NCI-H2227 (cell line): Measurements from ENCODE around the gene TMEM39B.
A peak's percentile ranks its signal among the peaks of the same experiment; 100 is the strongest.
"Not testable (repeated sequence)": the region's sequence is repeated elsewhere in the genome, so short reads cannot be mapped to it uniquely, and the experiment has no call there.

ENCODE experiments used
- DNase-seq: peaks from one replicate; lab custom pipeline; 2025; ENCODE audit not compliant: unreplicated experiment; lab: John Stamatoyannopoulos, UW

TMEM39B gene

DNA sequence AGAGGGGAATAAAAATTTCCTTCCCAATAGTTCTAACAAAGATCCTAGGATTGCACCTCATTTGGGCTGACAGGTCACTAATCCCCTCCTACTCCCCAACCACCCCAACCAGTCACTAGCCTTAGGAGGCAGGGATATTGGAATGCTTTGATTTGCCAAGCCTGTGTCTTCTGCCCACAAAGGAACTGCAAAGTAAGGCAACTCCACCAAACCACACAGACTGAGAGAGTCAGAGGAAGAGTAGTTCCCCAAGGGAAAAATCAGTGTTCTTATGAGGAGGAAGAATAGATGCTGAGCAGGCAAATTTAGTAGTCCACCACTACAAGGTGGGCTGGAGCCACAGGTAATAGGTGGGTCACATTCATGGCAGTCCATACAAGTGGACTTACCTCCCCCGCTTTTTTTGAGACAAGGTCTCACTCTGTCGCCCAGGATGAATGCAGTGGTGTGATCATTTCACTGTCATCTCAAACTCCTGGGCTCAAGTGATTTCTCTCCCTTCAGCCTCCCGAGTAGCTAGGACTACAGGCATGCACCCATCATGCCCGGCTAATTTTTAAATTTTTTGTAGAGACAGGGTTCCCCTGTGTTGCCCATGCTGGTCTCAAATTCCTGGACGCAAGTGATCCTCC is 3.7 kb upstream of the TMEM39B start:
- no peak for DNase-seq

GRCh38 chr1:32071758-32072621 is 749 bp upstream of the TMEM39B start:
- DNase-seq: no peak

DNA sequence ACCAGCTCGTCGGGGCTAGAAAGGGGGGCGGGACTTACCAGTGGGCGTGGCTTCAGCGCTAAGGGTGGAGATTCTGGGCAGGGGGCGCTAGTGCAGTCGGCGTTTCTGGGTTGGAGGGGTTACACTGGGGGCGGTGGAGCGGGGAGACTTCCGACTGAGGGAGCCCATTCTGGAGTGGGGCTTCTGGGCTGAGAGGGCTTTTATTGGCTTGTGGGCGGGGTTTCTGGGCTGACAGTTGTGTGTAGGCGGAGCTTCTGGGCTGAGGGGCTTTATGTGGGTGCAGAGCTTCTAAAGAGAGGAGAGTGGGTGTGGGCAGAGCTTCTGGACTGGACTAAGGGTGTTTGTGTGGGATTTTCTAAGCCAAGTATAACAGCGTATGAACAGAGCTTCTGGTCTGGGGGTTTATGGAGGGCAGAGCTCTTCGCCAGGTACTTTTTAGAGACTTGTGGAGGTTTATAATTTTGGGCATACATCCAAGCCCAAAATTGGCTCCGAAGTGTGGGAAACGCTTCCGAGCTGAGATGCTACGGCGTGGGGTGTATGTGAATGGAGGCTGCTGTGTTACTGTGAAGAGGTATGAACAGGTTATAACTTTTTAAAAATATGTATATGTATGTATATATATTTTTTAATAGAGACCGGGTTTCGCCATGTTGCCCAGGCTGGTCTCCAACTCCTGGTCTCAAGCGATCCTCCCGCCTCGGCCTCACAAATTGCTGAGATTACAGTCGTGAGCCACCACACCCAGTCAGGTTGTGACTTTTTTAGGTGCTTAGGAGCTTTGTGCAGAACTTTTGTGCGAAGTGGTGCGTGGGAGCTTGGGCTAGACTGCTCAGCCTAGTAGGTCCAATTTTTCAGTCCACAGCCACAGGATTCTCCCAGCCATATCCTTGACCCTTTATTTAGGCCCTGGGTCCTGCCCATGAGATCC is 825 bp downstream of the TMEM39B start:
- peak; percentile 96 for DNase-seq

DNA sequence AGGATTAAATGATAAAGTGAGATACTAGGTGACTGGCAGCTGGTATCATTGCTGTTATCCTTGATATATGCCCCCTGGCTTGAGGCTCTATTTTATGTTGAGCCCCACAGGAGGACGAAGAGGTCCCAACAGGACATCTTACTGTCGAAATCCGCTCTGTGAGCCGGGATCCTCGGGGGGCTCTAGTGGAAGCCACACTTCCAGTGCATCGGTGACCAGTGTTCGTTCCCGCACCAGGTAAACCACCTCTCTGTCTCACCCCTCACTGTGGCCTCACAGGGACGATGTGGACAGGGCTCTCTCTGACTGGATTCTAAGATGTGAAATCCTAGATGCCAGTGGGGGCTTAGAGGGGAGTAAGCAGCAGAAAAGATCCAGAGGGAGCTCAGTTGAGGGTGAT is 2.1 kb downstream of the TMEM39B start:
- DNase-seq: no peak

GRCh38 chr1:32077451-32077850 is 4.7 kb downstream of the TMEM39B start:
- DNase-seq: no peak

DNA sequence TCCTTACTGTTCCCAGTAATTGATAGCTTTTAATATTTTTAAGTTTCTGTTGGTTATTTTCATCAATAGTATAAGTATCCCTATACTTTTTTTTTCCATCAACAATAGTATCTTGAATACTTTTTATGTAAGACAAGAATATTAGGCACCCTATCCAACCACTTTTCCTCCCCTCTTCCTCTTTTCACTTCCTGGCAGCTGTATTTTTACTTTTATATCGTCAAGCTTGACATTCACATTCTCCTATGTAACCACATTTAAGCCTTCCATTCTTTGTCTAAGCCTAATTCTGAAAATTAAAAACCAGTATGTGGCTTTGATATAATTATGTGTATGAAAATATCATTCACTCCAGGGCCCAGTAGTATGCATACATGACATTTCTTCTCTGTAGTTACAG is 9.3 kb downstream of the TMEM39B start:
- no peak for DNase-seq

GRCh38 chr1:32086381-32086780 is 13.6 kb downstream of the TMEM39B start:
- DNase-seq: not testable (repeated sequence)

DNA sequence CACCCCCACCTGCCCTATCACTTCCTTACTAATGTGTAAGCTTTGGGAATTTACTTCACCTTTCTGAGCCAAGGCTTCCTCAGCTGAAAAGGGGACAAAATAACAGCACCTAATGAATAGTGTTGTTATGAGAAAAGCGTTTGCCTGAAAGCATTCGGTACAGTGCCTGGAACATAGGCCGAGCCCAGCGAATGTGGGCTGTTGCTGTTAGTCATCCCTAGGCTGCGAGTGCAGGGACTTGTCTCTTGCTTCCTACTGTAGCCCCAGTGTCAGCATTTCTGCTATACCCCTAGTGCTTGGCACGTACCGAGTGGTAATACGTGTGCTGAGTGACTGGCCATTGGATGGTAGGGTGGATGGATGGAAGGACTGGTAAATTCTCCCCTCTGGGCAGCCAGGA is 18.4 kb downstream of the TMEM39B start:
- no peak for DNase-seq

DNA sequence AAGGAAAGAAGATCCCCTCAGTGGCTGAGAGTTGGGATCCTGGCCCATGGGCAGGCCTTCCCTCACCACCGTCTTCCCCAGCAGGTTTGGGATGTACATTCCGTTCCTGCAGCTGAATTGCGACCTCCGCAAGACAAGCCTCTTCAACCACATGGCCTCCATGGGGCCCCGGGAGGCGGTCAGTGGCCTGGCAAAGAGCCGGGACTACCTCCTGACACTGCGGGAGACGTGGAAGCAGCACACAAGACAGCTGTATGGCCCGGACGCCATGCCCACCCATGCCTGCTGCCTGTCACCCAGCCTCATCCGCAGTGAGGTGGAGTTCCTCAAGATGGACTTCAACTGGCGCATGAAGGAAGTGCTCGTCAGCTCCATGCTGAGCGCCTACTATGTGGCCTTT is 18.9 kb downstream of the TMEM39B start:
- DNase-seq: no peak

DNA sequence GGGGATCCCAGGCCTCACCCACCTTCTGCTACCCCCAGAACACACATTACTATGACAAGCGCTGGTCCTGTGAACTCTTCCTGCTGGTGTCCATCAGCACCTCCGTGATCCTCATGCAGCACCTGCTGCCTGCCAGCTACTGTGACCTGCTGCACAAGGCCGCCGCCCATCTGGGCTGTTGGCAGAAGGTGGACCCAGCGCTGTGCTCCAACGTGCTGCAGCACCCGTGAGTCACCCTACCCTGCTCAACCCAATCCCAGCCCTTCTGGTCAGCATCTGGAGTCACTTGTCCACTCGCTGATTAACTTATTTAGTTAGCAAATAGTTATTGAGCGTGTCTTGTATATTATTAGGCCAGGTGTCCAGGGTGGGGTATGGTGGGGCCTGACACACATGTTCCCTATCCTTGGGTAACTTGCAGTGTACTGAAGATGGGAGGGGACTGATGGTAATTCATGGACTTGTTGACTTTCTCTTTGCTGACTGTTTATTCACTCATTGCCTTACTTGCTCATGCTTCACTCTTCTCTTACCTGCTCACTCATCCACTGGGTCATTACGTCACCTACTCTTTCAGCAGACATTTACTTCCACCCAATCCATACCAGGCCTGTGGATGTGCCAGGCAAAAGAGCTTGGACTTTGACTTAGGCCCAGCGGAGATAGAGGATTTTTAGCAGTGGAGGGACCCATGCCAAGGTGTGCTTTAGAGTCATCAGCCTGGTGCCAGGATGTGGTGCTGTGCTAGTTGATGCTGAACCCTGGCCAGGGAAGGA is 22.2 kb downstream of the TMEM39B start:
- DNase-seq: no peak

- DNase-seq: no peak
Measured at GRCh38 chr1:32099426-32099825, 26.7 kb downstream of the TMEM39B start.

- no peak for DNase-seq
Measured at GRCh38 chr1:32100359-32100758, 27.6 kb downstream of the TMEM39B start.

DNA sequence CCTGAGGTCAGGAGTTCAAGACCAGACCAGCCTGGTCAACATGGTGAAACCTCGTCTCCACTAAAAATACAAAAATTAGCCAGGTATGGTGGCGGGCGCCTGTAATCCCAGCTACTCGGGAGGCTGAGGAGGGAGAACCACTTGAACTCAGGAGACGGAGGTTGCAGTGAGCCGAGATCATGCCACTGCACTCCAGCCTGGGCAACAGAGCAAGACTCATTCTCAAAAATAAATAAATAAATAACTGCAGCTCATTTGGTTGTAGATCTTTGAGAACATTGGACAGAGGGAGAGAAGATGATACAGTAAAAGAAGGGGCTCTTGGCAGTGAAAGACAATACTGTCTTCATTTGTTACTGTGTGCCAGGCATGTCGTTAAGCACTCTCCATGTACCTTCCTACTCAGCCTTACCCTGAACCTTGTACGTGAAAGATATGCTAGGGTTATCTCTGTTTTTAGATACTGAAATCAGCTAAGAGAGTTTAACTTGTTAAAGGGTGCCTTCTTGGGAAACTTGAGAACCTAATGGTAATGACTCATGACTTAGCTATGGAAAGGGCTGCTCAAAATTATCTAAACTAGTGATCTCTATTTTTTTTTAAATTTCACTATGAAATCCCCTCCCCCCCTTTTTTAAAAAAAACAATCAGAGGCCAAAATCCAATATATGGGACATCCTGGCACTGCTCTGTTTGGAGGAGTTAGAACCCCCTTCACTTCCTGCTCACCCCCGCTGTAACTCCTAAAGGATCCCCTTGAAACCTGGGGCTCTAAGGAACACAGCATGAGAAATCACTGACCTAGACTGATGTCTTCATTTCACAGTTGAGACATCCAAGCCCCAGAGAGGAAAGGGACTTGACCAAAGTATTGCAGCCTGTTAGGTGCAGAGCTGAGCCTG is 28.3 kb downstream of the TMEM39B start:
- DNase-seq: no peak

DNA sequence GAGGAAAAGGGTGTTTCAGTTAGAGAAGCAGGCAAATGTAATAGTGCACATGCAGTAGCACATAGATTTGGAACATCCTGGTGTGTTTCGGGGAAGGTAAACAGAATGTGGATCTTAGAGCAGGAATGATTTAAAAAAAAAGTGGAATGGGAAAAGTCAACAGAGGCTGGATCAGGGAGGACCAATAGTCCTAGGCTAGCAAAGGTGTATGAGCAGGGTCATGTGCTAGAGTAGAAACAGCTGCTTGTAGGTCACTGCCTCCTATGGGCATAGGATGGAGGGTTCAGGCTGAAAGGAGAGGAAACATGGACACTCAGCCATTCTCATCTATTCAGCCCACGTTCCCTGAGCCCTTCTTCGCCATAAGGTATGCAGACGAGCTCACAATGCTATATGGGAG is 31.4 kb downstream of the TMEM39B start:
- DNase-seq: no peak

DNA sequence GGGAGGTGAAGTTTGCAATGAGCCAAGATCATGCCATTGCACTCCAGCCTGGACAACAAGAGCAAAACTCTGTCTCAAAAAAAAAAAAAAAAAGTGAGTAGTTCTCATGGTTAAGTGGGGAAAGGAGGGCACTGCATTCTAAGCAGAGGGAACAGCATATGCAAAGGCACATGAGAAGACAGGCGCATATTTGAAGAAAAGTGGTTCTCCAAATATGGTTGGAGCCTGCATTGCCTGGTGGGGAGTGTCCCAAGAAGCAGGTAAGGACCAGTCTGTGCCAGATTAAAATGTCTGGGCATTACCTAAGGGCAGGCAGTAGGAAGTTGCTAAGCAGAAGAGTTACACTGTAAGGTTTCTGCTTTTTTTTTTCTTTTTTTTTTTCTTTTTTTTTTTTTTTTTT is 32.6 kb downstream of the TMEM39B start:
- no peak for DNase-seq

- DNase-seq: no peak
Measured at GRCh38 chr1:32106663-32107275, 34.0 kb downstream of the TMEM39B start.

DNA sequence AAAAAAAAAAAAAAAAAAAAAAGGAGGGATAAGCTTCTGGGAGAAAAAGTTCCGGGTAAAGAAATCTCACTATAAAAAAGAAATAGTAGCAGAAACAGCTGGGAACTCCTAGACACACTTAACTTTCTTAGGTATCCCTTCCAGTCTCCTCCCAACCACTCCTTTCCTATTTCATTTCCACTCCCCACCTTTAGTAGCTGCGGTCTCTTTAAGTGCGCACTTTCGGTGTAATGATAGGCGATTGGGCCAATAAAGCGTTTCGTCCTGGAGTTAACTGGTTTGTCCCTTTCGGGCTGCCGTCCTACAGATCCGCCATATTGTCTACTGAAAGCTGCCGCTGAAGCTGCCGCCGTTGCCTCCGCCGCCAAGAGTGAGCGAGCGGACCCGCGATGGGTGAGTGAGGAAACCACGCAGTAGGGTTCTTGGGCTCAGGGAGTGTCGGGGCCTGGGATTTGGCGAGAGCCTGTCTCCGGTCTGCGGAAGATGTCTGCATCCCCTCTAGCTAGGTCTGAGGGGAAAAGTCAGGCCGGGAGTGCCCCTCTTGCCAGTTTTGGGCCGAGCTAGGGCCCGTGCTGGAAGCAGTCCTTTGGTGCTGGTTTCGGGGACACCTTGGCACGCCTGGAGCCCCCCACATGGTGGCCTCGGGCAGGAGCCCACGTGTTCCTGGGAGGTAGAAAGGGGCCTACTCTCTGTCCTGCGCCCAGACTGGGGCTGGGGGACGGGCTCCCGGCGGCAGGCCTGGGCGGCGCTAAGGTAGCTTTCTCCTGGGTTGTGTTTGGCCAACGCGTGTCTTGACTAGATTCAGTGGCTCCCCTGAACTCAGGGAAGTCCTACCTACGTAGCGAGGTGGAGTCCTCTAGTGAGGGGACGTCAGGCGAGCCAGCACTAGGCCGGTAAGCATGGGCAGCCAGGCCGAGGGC is 35.3 kb downstream of the TMEM39B start, which contains the start of gene KPNA6:
KPNA6 (plus strand) TSS at position 315 of the 920 bp plus-strand sequence; CDS start at position 390, 75 bp downstream.
- DNase-seq: peak; percentile 95

DNA sequence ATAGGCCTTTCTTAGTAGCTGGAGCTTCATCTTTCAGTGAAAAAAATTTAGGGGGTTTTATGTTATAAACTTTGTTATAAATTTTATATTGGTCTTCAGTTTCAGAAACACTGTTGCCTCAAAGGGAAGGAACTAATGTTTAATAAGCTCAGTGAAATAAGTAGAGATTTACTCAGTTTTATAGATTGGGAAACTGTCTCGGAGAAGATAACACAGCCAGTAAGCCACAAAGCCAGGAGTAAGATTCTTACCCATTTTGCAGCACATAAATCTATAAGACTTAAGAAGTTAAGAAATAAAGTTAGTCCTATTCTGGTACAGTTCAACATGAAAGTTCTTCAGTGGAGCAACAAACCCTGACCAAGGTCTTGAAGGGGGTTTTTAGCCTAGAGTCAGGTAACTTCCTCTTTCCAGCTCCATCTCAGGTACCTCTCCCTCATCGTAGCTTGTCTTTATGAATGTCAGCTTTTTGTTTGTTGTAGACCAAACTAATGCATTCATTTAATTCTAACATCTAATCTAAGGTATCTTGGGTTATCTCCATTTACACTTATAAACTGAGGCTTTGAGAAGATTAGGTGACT is 38.4 kb downstream of the TMEM39B start:
- DNase-seq: no peak
